Endometrial microvascular endothelial cells (primary cell): Measurements from ENCODE around the gene SNORC. TPM values are rescaled to one million over a fixed set of nuclear protein-coding genes. Genes with fewer than 3 reads are reported as not detected.
"Not testable (repeated sequence)": the region's sequence is repeated elsewhere in the genome, so short reads cannot be mapped to it uniquely, and the experiment has no call there.

Experiments
- in situ Hi-C: cut with HindIII; loops from 2 replicates; pipeline ENCODE4 v1.10.0; 2017; ENCODE audit warnings: low sequenced_read_pairs, low pct_unique_long_range_greater_than_20kb; ENCODE audit errors: inconsistent ontology term
- total RNA-seq: library from RNA; depleted of rRNA; stranded (reverse); fragments of >200 nt; gene quantifications from one replicate; pipeline ENCODE4 v1.2.3, GENCODE V29; 2015; ENCODE audit errors: inconsistent ontology term

SNORC gene
- total RNA-seq, 1 donor from 2014 or later: not detected

- in situ Hi-C loops: not testable (repeated sequence)
Measured at GRCh38 chr2:232907718-232908085, 37.6 kb downstream of the SNORC start.

DNA sequence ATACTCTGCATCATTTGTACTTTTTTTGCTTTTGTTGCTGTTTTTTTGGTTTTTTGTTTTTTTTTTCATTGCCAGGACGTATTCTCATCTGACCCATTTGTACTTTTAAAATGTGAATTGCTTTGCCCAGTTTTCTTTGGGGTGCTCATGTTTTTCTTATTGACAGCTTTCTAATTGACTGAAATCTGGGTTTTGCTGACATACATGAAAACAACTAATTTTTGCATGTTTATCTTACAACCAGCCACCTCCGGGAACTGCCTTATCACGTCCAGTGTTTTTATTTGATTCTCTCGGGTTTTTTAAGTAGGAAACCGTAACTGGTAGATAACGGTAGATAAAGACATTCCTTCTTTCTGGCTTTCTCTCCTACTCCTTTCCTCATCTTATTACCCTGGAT, 38.6 kb downstream of the SNORC start:
- in situ Hi-C loops: no loop called here

DNA sequence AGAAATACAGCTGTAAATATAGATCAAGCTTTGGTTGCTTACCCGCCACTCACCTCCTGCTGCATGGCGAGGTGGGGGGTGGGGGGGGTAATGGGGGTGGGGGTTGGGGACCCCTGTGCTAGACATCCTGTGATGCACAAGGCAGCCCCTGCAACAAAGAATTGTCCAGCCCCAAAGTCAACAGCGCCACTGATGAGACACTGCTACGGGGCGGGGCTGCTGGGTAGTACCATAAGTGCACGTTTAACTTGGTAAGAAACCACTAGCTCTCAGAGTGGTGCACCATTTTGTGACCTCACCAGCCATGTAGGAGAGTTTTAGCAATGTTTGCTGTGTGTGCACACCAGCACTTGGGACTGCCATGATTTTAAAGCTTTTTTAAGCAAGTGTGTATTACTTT, 40.3 kb downstream of the SNORC start:
- in situ Hi-C loops: no loop called here

- in situ Hi-C loops: no loop called here
Measured at GRCh38 chr2:232911712-232912277, 41.7 kb downstream of the SNORC start.

GRCh38 chr2:232913903-232914302, 43.8 kb downstream of the SNORC start:
- in situ Hi-C loops: no loop called here

DNA sequence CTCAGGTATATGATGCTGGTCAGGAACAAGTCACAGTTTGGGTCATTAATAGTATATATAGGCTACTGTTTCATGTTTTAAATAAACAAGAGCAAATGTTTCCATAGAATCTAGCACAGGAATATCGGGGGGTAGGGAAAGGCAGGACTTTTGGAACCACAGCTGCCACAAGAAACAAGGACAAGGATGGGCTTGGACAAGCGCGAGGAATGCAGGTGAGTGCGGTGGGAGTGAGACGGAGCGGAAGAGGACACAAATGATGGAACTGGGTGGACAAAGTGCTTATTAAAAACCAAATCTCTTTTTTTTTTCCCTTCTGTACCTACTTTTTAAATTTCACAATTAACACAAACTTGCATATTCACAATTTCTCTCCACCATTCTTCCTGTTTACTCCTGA, 49.1 kb downstream of the SNORC start:
- in situ Hi-C loops: no loop called here

DNA sequence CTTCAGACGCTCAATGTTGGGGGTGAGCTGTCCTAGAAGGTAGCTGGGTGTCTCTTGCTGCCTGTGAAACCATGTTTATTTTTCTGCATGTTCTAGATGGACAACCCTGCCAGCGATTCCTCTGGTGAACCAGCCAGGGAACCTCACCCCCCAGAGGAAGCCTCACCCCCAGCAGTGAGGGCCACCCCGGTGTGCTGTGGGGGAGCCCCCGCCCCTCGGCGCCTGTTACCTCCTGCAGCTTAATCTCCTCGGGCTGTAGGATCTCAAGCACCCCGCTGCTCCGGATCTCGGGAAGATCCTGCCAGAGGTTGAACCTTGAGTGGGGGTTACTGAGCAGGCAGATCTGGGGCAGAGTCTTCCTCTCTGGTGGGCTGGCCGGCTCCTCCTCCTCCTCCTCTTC, 50.0 kb downstream of the SNORC start:
- in situ Hi-C loops: no loop called here

DNA sequence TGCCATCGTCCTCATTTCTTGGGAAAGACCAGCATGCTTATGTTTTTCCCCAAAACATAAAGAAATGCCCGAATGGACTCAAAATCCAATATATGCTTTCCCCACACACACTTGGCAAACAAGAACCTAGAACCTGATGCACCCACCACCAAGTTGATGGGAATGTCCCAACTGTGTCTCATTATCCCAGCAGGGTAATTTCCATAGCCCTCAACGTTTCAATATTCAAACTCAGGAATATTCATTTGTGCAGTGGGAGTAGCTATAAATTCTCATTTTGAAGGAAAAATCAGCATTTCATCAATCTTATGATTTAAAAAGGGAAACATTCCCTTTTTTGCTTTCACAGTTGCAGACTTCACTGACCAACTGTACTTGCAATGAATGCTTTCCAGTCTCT, 50.7 kb downstream of the SNORC start:
- in situ Hi-C loops: no loop called here

DNA sequence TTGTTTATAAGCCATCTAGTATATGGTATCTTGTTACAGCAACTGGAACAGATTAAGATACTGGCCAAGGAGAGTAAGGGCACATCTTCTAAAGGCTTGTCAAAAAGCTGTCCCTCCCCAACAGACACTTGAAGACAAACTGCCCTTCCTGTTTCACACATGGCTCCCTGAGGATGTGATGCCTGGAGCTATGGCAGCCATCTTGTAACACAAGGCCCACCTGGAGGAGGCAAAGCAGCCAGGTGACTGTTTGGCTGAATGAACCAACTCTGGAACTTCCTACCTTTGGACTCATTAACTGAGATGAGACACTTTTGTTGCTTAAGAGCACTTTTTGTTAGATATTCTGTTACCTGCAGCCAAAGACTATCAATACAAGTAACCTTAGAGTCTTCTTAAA, 54.4 kb downstream of the SNORC start:
- in situ Hi-C loops: no loop called here

GRCh38 chr2:232925153-232925820, 55.2 kb downstream of the SNORC start:
- in situ Hi-C loops: no loop called here

DNA sequence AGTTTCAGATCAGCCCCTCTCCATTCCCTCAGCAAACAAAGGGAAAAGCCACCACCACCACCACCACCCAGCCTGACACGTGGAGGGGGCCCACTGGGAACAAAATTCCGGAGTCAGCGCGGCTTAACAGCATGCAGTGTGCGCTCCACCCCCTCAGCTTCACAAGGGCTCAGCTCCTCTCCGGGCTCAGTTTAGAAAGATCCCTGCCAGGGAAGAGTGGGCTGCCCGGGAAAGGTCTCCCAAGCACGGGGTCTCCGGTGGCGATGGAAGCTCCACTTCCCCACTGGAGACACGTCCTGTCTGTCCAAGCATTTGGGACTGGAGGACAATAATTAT, 55.7 kb downstream of the SNORC start:
- in situ Hi-C loops: no loop called here

DNA sequence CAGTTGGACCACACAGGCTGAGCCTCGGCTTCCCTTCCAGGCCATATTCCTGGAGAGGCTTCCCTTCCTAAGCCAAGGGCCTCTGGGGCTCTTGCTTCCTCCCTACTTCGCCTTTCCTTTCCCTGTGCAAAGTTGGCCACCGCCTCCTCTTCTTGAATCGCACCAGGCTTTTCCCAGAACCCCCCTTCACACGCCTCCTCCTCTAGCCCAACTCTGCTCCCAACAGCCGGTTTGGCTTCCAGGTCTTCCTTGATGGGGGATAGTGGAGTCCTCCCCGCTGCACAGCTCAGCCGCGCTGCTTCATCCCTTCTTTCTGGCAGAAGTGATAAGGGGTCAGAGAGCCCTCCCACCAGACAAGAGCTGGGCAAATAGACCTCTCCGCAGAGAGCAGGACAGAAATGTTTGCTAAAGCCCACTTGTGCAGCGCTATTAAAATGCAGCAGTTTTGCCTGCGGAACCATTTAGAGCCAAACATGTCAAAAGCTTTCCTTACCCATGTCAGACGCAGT, 56.4 kb downstream of the SNORC start:
- in situ Hi-C loops: no loop called here

DNA sequence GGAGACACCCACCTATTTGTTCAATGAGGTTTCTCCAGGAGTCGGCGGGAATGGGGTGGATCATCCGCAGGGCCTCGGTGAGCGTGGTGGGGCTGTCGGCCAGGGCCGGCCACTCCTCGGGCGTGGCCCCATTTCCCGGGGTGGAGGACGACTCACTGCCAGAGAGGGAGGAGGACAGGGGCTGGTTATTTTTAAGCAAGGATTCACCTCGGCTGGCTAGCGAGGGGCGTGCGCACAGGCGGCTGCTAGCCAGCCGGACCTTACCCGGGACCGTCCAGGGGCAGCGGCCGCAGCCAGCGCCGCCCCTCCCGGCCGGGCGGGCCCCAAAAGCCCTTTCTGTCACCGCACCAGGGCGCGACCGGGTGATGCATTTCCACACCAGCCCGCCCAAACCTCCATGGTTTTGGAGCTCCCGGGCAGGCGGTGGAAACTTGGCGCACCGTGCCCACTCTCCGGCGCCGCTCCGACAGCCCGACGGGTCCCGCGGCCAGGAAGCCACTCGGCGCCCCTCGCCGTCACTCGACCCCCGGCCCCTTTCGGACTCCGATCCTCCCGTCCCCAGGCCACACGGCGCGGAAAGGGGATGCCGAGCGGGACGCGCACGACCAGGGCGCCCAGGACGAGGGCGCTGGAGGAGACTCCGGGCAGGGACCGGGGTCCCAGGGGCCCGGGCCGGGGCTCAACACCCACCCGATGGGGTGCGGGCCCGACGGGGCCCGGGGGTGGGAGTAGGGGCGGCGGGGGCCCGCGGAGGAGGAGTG, 57.1 kb downstream of the SNORC start:
- in situ Hi-C loops: no loop called here

DNA sequence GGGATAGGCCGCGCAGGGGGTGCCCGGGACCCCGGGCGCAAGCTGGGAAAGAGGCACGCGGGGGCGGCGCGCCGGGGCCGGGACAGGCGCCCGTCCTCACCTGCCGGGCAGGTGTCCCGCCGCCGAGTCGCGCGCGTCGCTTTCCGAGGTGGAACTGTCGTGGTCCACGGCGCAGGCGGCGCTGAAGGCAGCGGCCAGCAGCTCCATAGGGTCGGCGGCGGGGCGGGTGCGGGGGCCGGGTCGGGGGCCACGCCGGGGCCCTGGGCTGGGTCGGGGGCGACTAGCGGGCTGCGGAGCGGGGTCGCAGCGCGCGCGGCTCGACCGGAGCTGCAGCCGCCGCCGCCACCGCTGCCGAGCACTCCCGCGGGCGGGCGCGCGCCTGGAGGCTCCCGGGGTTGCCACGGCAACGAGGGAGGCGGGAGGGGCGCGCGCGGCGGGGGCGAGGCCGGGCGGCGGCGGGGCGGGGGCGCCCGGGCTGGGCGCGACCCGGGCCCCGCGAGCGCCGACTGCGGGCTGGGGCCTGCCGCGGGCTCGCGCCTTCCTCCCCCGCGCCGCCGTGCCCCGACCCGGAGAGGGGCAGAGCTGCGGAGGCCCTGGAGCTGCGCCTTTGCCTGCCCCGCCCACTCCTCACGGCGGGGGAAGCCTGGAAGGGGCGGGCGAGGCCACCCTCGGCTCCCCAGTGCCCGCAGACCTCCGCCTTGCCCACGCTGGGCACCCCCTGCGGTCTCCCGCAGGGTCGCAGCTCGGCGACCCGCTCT, 57.9 kb downstream of the SNORC start:
- in situ Hi-C loops: no loop called here

Other genes starting within 250 kb of the SNORC start
- 0.19 TPM for gene EFHD1, start 236.7 kb upstream of the SNORC start, total RNA-seq
- gene GIGYF2, start 172.9 kb upstream of the SNORC start, total RNA-seq: 41.4 TPM
- not detected for gene KCNJ13, start 93.7 kb upstream of the SNORC start, total RNA-seq
- 0.09 TPM for gene NGEF, start 143.0 kb downstream of the SNORC start, total RNA-seq
- gene NEU2, start 162.4 kb downstream of the SNORC start, total RNA-seq: not detected
- 17.1 TPM for gene INPP5D, start 190.1 kb downstream of the SNORC start, total RNA-seq